HG02623 (cell line): Measurements from ENCODE around the gene SOX13.

Experiments
- ATAC-seq: cut with Tn5 transposase; IDR thresholded peaks from one replicate; pipeline ENCODE4 v1.9.1; 2021; ENCODE audit warnings: moderate library complexity; ENCODE audit not compliant: unreplicated experiment

Gene SOX13

DNA sequence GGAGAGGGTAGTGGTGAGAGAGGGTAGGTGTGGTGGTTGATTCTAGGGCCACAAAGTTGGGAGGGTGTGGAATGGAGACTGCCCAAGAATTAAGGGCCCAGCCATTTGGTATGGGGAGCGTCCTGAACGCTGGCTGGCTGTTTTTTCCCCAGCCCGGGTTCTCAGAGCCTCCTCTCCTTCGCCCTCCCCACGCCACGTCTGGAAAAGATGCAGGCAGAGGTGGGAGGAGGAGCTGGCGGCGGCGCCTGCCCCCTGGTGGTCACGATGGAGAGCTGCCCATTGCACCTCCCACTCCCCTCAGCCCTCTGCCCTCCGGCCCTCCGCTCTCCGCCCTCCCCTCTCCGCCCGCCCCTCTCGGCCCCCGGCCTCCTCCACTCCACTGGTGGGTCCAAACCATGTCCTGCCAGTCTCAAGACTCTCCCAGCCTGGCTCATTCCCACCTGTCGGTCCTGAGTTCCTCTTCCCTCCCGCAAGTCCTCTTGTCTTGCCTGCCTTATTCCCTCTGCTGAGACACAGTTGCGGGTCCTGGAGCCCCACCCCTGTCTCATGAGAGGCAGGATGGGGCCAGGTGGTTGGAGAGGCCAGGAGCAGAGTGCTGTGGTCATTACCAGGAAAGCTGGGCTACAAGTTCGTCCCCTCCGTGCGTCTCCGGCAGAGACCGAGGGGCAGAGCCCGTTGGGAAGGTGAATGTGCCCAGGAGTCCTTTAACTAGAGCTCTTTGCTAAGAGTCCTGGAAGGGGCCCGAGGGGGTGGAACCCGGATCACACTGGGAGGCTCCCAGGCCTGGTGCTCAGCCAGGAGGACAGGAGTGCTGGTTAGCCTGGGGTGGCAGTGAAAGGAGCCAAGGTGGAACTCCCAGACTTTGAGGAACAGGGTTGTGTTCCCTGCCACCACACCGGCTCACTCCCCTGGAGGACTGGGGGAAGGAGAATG lies 56.3 kb downstream of the SOX13 start:
- no peak for ATAC-seq

DNA sequence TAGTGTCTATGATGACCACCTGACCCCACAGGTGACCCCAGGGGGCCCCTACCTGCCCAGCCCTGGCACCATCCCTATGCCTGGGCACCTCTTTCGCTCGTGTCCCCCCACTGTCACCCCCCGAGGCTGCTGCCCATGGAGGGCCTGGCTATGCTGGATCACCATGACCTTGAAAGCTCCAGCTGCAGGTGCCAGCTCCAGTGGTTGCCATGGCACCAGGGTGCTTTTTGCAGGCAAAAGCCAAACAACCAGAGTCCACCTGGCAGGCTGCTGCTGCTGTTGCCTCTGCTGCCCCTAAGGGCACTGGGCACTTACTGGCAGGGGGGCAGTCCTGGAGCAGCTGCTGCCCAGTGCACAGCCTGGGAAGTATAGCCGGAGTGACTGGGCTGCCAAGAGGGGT lies 57.3 kb downstream of the SOX13 start:
- ATAC-seq, result no peak

DNA sequence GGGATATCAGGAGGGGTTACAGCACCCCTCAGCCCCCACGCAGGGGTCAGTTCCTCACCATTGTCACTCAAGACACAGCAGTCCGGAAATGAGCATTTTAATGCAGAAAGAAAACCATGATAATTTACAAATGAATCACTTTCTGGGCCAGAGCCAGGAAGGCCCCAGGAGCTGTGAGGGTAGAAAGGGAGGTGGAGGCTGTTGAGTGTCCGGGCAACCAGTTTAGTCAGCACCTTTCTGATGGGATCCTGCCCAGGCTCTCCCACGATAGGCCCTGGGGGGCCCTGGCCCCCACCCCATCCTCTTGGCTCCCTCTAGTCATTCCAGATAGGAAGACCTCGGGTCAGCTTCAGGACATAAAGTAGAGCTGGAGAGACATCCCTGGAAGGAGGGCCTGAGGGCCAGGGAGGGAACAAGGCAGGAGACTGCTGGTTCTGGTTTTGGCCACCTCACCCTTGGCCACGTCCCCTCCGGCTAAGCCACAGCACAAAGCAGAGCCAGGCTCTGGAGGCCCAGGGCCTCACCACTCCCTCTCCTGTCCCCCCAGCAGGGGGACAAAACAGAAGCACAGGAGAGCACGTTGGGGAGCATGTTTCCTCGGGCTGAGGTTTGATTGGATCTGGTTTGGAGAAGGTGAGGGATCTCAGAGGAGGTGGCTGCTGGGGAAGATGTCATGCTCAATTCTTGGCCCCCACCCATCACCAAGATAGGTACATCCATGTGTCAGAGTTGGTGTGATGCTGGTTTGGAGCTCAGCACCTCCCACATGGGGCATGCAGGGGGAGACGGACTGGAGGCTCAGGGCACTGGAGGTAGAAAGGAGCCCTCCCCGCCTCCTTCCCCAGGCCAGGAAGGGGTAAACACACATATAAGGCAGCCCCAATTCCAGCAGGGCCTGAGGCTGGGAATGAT lies 58.3 kb downstream of the SOX13 start:
- ATAC-seq, result no peak

DNA sequence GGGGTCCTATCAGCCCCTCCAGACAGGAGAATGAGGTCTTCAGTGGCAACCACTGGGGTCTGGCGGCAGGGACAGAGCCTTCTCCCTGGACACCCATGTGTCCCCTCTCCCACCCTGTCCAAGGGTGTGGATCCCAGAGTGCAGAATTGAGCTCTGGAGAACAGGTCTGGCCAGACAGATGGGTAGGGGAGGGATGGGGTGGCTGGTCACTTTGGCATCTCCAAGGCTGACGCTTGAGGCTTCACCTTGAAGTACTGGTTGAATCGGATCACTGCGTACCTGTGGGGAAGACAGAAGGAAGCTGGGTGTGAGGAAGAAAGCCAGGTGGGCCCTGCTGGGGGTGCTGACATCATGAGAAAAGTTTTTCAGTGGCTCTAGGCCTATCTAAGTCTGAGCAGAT lies 59.1 kb downstream of the SOX13 start:
- no peak for ATAC-seq

DNA sequence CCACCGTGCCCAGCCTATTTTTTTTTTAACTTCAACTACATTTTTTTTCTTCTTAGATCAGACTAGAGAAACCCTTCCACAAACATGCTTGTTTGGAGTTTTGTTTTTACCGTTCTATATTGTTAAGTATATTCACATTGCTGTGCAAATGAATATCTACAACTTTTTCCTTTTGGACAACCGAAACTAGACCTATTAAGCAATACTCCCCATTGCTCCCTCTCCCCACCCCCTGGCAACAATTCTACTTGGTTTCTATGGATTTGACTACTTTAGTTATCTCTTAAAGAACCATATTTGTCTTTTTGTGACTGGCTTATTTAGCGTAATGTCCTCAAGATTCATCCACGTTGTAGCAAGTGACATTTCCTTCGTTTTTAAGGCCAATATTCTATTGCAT lies 59.8 kb downstream of the SOX13 start:
- no peak for ATAC-seq

DNA sequence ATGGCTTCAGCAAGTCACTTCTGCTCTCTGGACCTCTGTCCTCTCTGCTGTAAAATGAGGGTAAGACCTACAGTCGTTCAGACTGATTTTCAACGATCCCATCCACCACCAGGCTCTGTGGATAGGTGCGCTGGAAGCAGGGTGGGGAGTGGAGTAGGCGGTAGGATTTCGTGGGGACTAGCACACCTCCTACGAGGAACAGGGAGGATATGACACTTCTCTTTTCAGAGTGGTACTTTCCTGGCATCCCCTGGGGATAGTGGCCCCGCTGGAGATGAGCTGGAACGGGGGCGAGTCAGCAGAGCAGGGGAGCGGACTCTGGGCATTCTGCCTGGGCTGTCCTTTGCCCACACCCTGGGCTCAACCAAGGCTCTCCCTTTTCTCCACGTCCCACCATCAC lies 61.2 kb downstream of the SOX13 start:
- no peak for ATAC-seq

DNA sequence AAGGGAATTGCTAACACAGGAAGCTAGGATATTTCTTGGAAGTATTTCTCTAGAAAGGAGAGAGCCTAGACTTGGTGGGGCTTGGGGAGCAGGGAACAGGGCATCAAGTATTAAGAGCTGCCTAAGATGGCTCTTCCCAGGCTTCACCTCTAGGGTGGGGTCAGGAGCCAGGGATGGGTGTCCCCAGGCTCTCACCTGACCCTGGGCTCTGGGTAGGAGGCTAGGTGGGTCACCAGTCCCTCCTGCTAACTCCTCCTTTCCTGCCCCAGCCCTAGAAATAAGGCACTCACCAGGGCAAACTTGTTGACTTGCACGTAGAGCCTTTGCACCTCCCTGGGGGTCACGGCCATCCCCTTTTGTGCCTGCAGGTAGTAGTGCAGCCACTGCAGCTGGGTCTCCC lies 63.9 kb downstream of the SOX13 start:
- no peak for ATAC-seq

DNA sequence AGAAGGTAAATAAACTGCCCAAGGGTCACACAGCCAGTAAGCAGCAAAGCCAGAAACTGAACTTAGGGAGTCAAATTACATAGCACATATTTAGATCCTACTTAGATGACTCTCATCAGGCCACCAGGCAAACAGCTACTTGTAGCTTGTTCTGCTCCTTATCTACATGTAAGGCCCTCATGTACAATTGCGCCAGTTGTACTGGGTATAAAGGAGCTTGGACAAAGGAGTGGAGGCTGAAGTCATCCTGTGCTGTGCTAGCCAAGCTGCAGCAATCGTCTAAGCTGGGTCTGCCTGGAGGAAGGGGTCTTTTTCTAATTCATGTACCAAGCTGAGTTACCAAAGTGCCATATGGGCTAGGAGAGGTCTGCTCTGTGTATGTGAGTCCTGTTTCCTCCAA lies 66.2 kb downstream of the SOX13 start:
- no peak for ATAC-seq

DNA sequence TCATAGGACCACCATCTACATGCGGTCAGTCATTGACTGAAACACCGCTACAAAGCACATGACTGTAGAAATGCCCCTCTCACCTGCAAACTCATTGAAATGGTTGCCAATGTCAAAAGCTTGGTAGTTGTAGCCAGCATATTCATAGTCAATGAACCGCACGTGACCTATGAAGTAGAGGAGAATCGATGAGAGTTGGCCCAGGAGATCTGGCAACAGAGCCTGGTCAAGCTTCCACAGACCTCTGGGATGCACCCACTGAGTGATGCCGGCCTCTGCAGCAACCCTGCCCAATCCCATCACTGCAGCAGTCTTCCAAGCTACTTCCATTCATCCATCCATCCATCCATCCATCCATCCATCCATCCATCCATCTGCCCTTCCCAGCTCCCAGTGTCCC lies 67.0 kb downstream of the SOX13 start:
- no peak for ATAC-seq

DNA sequence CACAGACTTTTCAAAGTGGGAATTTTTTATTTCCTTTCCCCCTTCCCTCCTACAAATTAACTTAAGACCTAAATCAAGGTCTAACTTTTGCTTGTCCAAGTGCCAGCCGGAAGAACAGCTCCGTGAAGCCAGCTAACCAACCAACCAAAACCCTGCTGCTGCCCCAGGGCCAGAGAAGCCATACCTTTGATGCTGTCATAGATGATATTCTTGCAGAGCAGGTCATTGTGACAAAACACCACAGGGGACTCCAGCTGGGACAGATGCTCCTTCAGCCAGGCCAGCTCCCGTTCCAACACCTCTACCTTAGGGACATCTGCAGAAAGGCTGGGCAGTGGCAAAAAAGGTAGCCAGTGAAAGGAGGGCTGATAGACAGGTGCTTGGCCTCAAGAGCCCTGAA lies 68.2 kb downstream of the SOX13 start:
- ATAC-seq, result no peak

DNA sequence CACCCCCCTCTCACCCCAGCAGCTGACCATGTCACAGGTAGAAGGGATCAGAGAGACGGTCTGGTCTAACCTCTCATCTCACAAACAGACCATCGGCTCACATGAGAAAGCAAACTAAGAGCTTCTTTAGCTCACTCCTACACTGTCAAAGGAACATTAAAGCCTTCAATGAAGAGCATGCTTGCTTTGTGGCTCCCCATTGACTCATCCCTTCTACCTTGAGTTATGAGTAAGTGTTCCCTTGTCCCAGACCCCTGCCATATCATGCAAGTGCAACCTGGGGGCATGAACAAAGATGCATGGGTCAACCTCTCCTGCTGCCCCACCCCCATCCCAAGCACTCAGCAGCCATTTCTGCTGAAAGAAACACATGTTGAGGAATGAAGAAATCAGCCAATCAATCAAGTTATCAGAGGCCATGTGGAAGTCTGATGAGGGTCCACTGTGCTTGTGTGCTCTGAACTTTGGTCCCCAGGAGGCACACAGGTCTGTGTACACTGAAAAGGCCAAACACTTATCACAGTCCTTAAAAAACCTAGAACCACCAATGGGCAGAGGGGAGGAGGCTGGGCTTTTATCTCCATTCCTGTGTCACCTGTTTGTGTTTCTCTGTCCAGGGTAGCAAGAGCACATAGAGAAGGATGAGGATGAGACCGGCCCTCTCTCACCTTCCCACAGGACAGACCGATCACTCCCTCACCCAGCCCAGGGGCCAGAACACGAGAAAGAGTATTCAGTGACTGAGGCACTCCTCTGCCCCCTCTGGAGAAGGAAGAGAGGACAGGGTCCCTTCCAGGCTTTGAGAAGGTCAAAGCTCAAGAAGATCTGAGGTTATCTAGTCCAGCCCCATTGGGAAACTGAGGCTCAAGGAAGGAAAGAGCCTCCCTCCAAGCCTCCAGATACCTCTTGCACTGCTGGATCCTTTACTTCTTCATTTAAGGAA lies 69.4 kb downstream of the SOX13 start:
- no peak for ATAC-seq

DNA sequence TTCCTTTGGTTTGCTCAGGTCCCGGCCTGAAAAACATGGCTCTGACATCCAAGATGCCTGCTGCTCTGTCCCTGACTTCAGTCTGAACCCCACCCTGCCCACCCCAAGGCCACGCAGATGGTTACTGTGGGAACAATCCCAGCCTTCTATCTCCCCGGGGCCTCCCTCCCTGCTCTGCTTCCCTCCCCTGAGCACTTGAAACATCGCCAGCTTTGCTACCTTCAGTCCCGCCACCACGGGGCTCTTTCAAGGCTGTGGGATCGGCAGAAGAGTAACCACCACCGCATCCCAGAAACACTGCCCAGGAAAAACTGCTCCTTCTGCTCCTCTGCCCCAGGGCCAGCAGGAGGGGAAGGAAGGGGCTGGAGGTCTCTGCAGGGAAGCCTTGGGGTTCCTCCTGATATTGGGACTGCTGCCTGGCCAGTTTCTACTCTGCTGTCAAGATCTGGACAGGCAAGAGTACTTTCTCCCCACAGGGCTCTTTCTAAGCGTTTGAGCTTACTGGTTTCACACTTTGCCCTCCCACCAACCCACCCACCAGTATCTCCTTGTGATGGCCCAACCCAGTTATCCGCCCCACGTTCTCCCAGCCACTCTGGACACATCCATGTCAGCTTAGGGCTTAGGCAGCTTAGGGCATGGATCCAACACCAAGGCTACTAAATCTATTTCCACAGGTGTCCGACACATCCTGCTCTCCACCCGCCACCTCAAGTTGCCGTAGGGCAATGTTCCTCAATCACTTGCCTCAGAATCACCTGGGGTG lies 70.5 kb downstream of the SOX13 start:
- ATAC-seq, result no peak

DNA sequence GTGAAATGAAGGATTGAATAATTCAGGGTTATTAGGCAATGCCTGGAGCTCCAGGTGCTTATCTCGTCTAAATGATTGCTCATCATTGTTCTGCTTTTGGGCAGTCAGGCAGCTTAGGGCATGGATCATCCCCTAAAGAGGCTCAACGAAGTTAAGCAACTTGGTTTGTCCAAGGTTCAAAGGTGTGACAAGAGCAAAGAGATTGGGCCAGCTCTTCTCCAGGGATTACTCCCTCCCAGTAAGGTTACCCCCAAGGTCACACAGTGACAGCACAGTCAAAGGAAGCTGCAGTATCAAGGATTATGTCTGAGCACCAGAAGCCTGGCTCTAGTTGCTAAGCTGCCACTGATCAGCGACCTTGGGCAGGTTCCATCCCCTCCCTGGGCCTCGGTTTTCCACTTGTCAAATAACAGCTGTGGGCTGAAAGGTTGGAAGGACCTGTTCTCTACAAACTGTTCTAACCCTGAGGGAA lies 72.2 kb downstream of the SOX13 start:
- no peak for ATAC-seq

DNA sequence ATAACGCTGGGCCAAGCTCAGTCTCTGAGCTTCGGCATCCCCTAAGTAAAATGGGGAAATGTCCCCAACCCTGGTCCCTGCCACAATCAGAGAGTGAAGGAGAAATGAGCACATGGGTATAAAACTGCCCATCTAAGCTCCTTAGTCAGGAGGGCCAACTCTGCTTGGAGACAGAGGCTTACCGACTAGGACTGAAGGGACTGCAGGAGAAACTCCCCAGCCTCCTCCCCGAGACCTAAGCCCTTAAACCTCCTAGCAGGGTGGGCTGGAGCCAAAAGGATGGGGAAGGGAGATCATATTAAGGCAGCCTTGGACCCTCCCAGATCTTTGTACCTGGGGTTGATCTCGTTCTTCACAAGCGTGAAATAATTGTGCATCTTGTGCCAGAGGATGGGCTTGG lies 73.4 kb downstream of the SOX13 start:
- ATAC-seq, result no peak

DNA sequence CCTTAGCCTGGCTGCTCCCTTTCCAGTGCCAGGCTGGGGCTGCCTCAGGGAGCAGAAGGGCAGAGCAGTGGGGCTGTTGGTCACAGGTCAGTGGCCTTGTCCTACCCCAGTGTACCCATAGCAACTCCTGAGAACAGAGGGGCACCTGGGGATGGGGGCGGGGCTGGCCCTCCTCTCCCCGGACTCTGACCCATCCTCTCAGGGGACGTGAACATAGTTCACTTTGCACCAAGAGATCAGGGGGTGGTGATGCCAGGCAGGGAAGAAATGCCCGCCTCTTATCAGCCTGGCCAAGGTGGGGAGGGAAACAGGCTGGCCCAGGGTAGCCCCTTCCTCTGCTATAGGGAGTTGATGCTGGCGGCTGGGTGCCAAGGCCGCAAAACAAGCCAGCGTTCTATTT lies 74.0 kb downstream of the SOX13 start:
- no peak for ATAC-seq

DNA sequence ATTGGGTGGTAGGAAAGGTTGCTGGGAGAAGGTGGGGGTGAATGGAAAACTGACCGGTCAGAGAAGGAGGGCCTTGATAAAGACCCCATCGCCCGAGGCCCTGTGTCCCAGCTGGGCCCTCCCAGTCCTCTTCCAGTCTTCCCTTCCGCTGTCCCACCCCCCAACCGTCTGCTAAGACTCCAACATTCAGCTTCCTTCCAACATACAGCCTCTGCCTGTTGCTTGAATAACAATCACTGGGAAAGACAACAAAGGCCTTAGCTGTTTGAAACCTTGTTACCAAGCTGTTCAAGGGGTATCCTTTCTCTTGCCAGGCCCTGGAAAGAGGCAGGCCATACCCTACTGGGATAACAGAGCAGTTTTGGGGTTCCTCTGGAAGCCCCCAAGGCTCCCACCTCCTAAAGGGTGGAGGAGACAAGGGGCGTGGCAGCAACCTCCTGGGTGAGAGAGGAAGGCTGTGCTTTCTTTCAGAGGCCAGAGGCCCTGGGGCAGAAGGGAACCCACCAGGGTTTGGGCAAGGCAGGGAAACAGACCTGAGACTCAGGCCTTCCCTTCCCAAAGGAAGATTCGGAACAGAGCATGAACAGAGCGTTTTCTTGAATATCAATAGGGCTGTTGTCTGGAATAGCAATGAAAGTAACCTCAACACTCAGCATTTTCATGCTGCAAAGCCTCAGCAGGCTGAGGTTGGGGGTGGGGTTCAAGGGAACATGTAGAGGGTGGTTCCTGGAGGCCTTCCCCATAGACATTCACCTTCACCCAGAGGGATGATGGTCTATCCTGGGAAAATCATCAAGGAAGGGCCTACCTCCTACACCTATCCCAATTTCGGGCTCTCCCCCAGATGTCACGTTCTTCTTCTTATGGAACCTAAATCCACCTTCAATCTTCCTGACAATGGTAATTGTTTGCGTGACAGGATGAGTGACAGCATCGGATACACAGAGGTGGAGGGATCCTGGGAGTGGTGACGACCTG lies 74.8 kb downstream of the SOX13 start:
- ATAC-seq, result no peak

DNA sequence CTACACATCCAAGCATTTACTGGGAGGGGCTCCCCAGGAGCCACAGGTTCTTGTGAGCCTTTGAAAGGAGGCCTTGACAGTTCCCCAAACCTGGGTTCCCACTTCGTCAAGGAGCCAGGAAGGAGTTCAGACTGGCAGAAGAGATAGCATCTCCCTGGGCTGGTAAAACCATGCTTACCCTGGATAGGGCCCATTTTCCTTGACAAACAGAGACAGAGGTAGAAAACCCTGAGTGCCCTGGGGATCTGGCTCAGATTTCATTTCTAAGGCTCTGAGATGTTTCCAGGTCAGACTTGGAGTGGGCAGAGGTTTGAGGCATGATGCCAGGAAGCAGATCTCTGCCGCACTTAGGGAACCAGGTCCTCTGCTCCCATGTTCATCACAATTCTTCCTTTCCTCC lies 76.2 kb downstream of the SOX13 start:
- no peak for ATAC-seq

DNA sequence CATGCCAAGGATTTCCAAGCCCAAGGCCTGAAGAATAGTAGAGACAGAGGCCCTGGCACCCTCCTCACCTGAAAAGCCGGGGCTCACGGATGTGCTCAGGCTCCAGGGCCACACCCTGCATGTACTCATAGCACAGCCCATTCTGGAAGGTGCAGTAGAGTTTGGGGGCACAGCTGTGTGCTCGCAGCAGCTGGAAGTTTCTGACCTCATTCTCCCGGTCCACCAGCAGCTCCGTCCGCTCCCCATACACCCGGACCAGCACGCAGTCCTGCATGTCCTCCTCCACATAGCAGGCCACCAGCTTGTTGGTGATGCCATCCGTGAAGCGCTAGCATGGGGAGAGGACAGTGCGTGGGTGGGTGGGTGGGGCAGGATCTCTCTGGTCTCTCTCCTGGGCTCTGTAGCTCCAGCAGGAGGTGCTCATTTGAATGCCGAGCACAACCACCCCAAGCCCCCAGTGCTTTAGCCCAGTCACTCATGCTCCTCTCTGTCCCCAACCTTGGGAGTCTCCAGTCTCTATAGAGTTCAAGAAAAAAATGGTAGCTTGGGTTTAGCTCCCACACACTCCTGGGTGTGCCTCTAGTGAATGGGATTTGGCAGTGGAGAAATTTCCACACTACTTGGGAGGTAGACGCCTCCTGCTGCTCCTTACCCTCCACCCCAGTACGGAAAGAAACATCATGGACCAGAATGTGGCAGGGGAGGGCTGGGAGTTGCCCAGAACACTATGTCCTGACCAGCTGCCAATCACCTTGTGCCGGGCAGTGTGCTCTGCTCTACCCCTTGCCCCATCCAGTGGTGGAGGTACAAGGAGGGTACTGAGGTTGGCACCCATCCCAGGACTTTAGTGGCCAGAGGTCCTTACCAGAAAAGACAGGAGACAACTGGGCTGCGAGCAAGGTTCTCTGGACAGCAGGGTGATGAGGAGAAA lies 77.0 kb downstream of the SOX13 start:
- no peak for ATAC-seq
